ENCODE data around the gene ISG20. TPM values are rescaled to one million over a fixed set of nuclear protein-coding genes. Genes with fewer than 3 reads are reported as not detected.

ISG20 gene
- total RNA-seq, 1 experiment from 2014 or later: 6.4 TPM

- Mint-ChIP-seq H3K27me3 (ENCODE audit: insufficient read depth, unreplicated experiment) (no peaks in the 10 kb centered on the region), H3K4me1 (ENCODE audit: low read depth, unreplicated experiment) (peaks cover 31% of the 10 kb centered on the region), H3K9me3 (ENCODE audit: unreplicated experiment) (no peaks in the 10 kb centered on the region), H3K36me3 (ENCODE audit: insufficient read depth, unreplicated experiment) (peaks cover 48% of the 10 kb centered on the region), H3K27ac (ENCODE audit: unreplicated experiment) (no peak overlapping the region), H3K4me3 (ENCODE audit: unreplicated experiment) (no peak overlapping the region)
- H3K4me1 ChIP-seq: peaks cover 33% of the 10 kb centered on the region
- no peaks in the 10 kb centered on the region; the same call in 1 of the 2 replicates for H3K36me3 ChIP-seq (ENCODE audit: control insufficient read depth, insufficient read depth, low read length)
- H3K4me3 ChIP-seq (ENCODE audit: low read depth, low read length): no peak overlapping the region
- no peaks in the 10 kb centered on the region for H3K27me3 ChIP-seq (replicated peaks; ENCODE audit: control insufficient read depth, insufficient read depth, low read length)
- no peaks in the 10 kb centered on the region for H3K9me3 ChIP-seq
- BruUV-seq (replicated peaks): no TSS peak
- DNase-seq: no peak
- POLR2A ChIA-PET: no interaction called here
- CTCF ChIA-PET: no interaction called here
- TF ChIP-seq CTCF (IDR thresholded peaks at IDR 0.05; ENCODE audit: insufficient read depth in 1 of 2, low read depth in 1 of 2, low read length in 1 of 2, severe bottlenecking in 1 of 2, unreplicated experiment in 1 of 2): no peak
- intact Hi-C loops (cut with micrococcal nuclease; ENCODE audit: unreplicated experiment): no loop called here
Measured at GRCh38 chr15:88635318-88635717, 3.5 kb upstream of the ISG20 start.

DNA sequence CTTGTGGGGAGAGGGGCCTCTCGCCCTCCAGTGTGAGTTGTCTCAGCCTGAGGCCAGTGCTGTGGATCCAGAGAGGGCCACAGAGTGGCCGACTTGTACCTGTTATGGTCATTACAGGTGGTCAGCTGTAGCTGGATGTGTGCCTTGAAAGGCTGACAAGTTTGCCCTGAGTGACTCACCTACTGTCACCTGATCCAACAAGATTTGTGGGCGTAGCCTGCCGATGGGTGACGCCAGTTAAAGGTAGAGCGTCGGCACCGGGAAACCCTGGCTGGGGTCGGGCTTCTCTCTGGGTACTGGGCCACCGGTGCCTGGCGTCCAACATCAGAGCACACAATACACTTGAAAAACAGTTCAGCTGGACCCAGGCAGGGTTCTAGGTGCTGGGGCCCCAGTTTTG is 2.8 kb upstream of the ISG20 start:
- BruUV-seq (replicated peaks): no TSS peak

GRCh38 chr15:88636654-88637053 is 2.2 kb upstream of the ISG20 start:
- intact Hi-C loops (cut with micrococcal nuclease; ENCODE audit: unreplicated experiment): no loop called here
- Histone ChIP-seq H3K27me3 (replicated peaks; ENCODE audit: control insufficient read depth, insufficient read depth, low read length) (no peaks in the 10 kb centered on the region), H3K36me3 (ENCODE audit: control insufficient read depth, insufficient read depth, low read length) (no peaks in the 10 kb centered on the region; the same call in 1 of the 2 replicates), H3K4me3 (ENCODE audit: low read depth, low read length) (no peak overlapping the region), H3K9me3 (no peaks in the 10 kb centered on the region), H3K4me1 (peaks cover 33% of the 10 kb centered on the region)
- no peaks in the 10 kb centered on the region for H3K27me3 Mint-ChIP-seq (ENCODE audit: insufficient read depth, unreplicated experiment)
- BruUV-seq (replicated peaks): no TSS peak
- H3K4me1 Mint-ChIP-seq (ENCODE audit: low read depth, unreplicated experiment): peaks cover 31% of the 10 kb centered on the region
- DNase-seq: no peak
- ChIA-PET CTCF (no interaction called here), POLR2A (interaction anchor here (0.6 kb wide), 1 partner anchor 15 kb away, joined by 3 read pairs; no protein-coding TSS in a partner anchor)
- peaks cover 35% of the 10 kb centered on the region for H3K36me3 Mint-ChIP-seq (ENCODE audit: insufficient read depth, unreplicated experiment)
- H3K27ac Mint-ChIP-seq (ENCODE audit: unreplicated experiment): peak overlapping the region; percentile 95
- H3K9me3 Mint-ChIP-seq (ENCODE audit: unreplicated experiment): no peaks in the 10 kb centered on the region
- H3K4me3 Mint-ChIP-seq (ENCODE audit: unreplicated experiment): peak overlapping the region; percentile 83
- no peak for TF ChIP-seq CTCF (IDR thresholded peaks at IDR 0.05; ENCODE audit: insufficient read depth in 1 of 2, low read depth in 1 of 2, low read length in 1 of 2, severe bottlenecking in 1 of 2, unreplicated experiment in 1 of 2)

More for the DNA sequence above, 2.8 kb upstream of the ISG20 start:
- Histone ChIP-seq H3K4me1 (peaks cover 33% of the 10 kb centered on the region), H3K9me3 (no peaks in the 10 kb centered on the region), H3K4me3 (ENCODE audit: low read depth, low read length) (no peak overlapping the region), H3K27me3 (replicated peaks; ENCODE audit: control insufficient read depth, insufficient read depth, low read length) (no peaks in the 10 kb centered on the region), H3K36me3 (ENCODE audit: control insufficient read depth, insufficient read depth, low read length) (no peaks in the 10 kb centered on the region; the same call in 1 of the 2 replicates)
- ChIA-PET POLR2A (no interaction called here), CTCF (no interaction called here)
- no peak for TF ChIP-seq CTCF (IDR thresholded peaks at IDR 0.05; ENCODE audit: insufficient read depth in 1 of 2, low read depth in 1 of 2, low read length in 1 of 2, severe bottlenecking in 1 of 2, unreplicated experiment in 1 of 2)
- peaks cover 31% of the 10 kb centered on the region for H3K4me1 Mint-ChIP-seq (ENCODE audit: low read depth, unreplicated experiment)
- no peak overlapping the region for H3K4me3 Mint-ChIP-seq (ENCODE audit: unreplicated experiment)
- intact Hi-C loops (cut with micrococcal nuclease; ENCODE audit: unreplicated experiment): no loop called here
- no peak for DNase-seq
- no peaks in the 10 kb centered on the region for H3K27me3 Mint-ChIP-seq (ENCODE audit: insufficient read depth, unreplicated experiment)
- H3K9me3 Mint-ChIP-seq (ENCODE audit: unreplicated experiment): no peaks in the 10 kb centered on the region
- H3K36me3 Mint-ChIP-seq (ENCODE audit: insufficient read depth, unreplicated experiment): peaks cover 41% of the 10 kb centered on the region
- H3K27ac Mint-ChIP-seq (ENCODE audit: unreplicated experiment): peak overlapping the region; percentile 95
